GM13976 (cell line): ENCODE results near the gene PLA2G4D.

Experiments used
- DNase-seq: peaks from one replicate; pipeline ENCODE4 v3.0.0; 2012; ENCODE audit warnings: low spot score
- CTCF ChIP-seq: IDR thresholded peaks from 2 replicates; pipeline ENCODE4 v1.5.1; 2012; ENCODE audit warnings: borderline replicate concordance, mild to moderate bottlenecking; ENCODE audit not compliant: insufficient read depth; ENCODE audit errors: extremely low read depth, missing control alignments, control extremely low read depth
- in situ Hi-C: fragments of 300-500 bp; cut with MboI; formaldehyde crosslinking; loops from one replicate; pipeline ENCODE4 v1.12.0; 2022; ENCODE audit warnings: low sequenced_read_pairs, mixed read lengths, inconsistent platforms; ENCODE audit not compliant: unreplicated experiment

Gene PLA2G4D

DNA sequence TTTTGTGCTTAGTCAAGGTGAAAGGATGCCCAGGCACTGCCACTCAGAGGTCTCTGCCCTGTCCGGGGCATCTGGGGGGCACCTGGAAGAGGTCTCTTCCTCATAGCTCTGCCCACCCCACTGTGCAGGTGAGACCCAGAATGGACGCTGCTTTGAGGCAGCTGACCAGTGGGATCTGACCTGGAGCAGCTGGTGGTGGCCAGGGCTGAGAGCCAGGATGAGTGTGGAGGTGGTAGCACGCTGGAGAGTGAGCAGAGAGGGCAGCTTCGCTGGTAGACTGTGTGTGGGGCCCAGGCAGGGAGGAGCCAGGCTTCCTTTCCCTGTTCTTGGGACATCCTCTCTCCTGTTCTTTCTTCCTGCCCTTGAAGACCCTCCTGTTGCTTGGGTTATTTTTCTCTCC, 41.4 kb downstream of the PLA2G4D start:
- DNase-seq = no peak
- no peak for TF ChIP-seq CTCF
- in situ Hi-C loops = no loop called here

DNA sequence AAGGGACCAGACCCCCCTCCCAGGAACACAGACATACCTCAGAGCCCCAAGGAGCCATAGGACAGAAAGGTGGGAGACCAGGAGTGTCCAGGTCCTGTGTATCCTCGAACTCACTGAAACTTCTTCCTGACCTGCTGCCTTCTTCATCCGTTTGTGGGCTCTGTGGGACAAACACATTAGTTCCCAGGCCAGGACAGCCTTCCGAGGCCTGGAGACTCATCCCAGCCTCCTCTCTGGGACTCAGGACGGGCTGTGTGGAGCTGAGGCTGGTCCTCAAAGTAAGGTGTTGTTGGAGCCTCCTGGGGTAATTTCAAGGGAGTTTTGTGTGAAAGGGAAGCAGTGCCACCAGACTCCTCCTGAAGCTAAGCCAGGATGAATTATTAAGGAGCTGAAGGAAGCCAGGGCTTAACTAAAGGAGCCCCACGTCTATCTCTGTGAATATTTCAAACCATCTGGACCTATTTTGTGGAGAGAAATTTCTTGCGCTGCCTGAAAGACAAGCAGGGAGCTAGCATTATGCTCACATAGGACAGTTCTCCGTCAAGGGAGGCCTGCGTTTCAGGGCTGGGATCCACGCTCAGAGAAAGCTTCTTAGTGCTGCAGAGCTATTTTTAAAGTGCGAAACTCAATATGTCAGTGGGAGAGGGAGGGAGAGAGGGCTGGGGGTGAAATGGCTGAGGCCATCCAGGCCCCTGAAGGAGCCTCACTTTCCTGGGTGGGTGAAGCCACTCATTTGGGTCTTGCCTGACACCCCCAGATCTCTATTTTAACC, 43.7 kb downstream of the PLA2G4D start:
- in situ Hi-C loops = no loop called here
- DNase-seq = no peak
- TF ChIP-seq CTCF = no peak

GRCh38 chr15:42048821-42049200, 45.6 kb downstream of the PLA2G4D start:
- in situ Hi-C loops = no loop called here
- no peak for DNase-seq
- TF ChIP-seq CTCF = no peak

DNA sequence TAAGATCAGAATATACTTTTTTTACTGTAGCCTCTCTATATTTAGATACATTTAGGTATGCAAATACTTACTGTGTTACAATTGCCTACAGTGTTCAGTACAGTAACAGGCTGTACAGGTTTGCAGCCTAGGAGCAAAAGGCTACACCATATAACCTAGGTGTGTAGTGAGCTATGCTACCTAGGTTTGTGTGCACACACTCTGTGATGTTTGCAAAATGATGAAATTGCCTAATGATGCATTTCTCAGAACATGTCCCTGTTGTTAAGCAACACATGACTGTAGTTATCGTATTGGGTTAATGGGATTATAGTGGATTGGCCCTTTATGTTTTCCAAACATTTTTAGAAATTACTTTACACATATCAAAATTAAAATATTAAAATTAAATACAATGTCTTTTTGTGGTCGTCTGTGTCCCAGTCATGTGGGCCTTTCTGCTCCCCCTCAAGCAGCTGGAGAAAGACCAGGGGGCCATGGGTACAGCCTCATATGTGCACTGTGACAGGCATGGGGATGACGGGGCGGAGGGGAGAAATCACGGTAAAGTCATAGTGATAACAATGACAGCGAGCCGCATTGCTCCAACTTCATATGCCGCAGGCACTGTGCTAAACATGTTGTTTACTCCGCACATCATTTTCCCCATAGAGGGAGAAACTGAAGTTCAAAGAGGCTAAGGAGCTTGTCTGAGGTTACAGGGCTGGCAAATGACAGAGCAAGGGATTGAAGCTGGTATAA, 46.1 kb downstream of the PLA2G4D start:
- DNase-seq = no peak
- in situ Hi-C loops = no loop called here
- TF ChIP-seq CTCF = no peak

DNA sequence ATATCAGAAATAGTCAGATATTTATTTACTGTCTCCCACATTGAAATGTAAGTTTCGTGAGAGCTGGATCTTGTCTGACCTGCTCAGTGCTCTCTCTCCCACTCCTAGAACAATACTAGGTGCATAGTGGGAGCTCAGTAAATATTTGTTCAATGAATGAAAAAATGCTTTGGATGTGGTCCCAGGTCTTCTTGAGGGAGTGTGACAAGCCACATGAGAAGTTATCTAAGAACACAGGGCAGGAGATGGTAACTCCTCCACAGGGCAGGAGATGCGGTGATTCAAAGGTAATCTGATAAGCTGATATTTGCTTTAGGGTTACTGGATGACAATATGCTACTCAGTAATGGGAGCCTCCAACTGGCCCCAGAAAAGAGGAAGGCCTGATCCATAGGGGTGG, 47.8 kb downstream of the PLA2G4D start:
- DNase-seq = no peak
- in situ Hi-C loops = no loop called here
- TF ChIP-seq CTCF = no peak

DNA sequence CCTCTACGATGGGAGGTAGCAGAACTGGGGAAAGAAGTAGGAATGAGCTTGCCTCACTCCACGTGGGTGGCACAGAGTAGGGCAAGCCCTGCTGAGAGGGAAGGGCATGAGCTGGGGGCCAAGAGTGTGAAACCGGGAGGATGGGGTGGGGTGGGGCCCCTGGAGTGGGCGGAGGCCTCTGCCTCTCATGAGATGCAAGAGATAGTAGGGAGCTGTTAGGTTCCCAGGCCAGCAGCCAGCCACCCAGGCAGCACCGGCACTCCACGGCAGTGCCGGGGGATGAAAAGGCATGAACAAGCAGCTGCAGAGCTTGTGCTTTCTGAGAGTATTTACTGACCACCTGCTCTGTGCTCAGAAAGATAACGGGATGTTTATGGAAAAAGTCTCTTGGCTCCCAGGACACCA, 49.1 kb downstream of the PLA2G4D start:
- DNase-seq = no peak
- TF ChIP-seq CTCF = no peak
- in situ Hi-C loops = no loop called here
